OCI-LY1 (cell line): Measurements from ENCODE around the gene PLEKHJ1.

Experiments
- EZH2 ChIP-seq: fragments of 200-600 bp; sonication (generic), shearing (Covaris generic); IDR thresholded peaks from 2 replicates; pipeline ENCODE4 v1.8.0; 2017; ENCODE audit warnings: borderline replicate concordance, mixed run types, mild to moderate bottlenecking, antibody characterized with exemption, low read length, moderate library complexity, mixed read lengths
- TF ChIP-seq, protein P1 (sequence below): fragments of 200-600 bp; sonication (generic), shearing (Covaris generic); IDR thresholded peaks from 2 replicates; pipeline ENCODE4 v1.5.1; 2017; ENCODE audit warnings: mild to moderate bottlenecking, antibody characterized with exemption, low read length, moderate library complexity, mixed read lengths

DNA sequence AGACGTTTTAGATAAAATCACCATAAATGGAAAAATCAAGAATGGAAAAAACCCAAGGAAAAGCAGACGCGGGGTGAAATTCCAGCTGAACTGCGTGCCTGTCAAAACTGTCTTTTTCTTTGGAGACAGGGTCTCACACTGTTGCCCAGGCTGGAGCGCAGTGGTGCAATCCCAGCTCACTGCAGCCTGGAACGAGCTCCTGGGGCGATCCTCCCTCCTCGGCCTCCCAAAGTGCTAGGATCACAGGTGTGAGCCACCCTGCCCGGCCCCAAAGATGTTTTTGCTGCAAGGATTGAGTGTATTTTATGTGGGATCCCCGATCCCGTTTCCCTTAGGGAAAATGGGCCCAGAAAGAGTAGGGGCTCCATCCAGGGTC is 46.7 kb upstream of the PLEKHJ1 start:
- TF ChIP-seq, protein P1, sequence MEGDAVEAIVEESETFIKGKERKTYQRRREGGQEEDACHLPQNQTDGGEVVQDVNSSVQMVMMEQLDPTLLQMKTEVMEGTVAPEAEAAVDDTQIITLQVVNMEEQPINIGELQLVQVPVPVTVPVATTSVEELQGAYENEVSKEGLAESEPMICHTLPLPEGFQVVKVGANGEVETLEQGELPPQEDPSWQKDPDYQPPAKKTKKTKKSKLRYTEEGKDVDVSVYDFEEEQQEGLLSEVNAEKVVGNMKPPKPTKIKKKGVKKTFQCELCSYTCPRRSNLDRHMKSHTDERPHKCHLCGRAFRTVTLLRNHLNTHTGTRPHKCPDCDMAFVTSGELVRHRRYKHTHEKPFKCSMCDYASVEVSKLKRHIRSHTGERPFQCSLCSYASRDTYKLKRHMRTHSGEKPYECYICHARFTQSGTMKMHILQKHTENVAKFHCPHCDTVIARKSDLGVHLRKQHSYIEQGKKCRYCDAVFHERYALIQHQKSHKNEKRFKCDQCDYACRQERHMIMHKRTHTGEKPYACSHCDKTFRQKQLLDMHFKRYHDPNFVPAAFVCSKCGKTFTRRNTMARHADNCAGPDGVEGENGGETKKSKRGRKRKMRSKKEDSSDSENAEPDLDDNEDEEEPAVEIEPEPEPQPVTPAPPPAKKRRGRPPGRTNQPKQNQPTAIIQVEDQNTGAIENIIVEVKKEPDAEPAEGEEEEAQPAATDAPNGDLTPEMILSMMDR: no peak
- no peak for TF ChIP-seq EZH2
